Keratinocyte (primary cell): ENCODE results near the gene GPANK1. TPM values are rescaled to one million over a fixed set of nuclear protein-coding genes. Genes with fewer than 3 reads are reported as not detected.

Experiments used
- DNase-seq: peaks from one replicate; pipeline ENCODE4 v3.0.0-alpha.2; 2011; ENCODE audit warnings: low read depth, missing footprints, low spot score
- FAIRE-seq: peaks from 2 replicates; lab custom pipeline; 2011; peaks lifted over from hg19 to GRCh38; lab: Jason Lieb, UNC
- H2AFZ ChIP-seq: 2 replicates; pipeline ENCODE4 v1.6.0; 2012; ENCODE audit warnings: low read length, control low read depth, inconsistent platforms; ENCODE audit not compliant: control insufficient read depth
- H3K27ac ChIP-seq: 2 replicates; pipeline ENCODE4 v1.5.1; 2011; ENCODE audit warnings: low read length; ENCODE audit not compliant: control insufficient read depth, insufficient read depth
- H3K27me3 ChIP-seq: 3 replicates; pipeline ENCODE4 v1.6.0; 2011; ENCODE audit warnings: low read length; ENCODE audit not compliant: control insufficient read depth, insufficient read depth; ENCODE audit errors: extremely low read depth
- H3K36me3 ChIP-seq, 2 experiments: 2 replicates in 1 of 2; 3 replicates in 1 of 2; pipeline ENCODE4 v1.5.1; 2011; ENCODE audit warnings: low read length in 2 of 2, mild to moderate bottlenecking in 1 of 2; ENCODE audit not compliant: control insufficient read depth in 2 of 2, insufficient read depth in 2 of 2; ENCODE audit errors: extremely low read depth in 1 of 2
- H3K4me1 ChIP-seq: 3 replicates; pipeline ENCODE4 v1.5.1; 2011; ENCODE audit warnings: low read length; ENCODE audit not compliant: control insufficient read depth, insufficient read depth; ENCODE audit errors: extremely low read depth
- H3K4me2 ChIP-seq: 3 replicates; pipeline ENCODE4 v1.6.0; 2011; ENCODE audit warnings: low read depth, low read length; ENCODE audit not compliant: control insufficient read depth, insufficient read depth; ENCODE audit errors: extremely low read depth
- H3K4me3 ChIP-seq, 3 experiments: fragments of 200-600 bp in 1 of 3; sonication (generic) in 1 of 3; 2 replicates in 2 of 3; 3 replicates in 1 of 3; pipeline ENCODE4 v1.5.1; 2011 to 2016; ENCODE audit warnings: low read length in 3 of 3, mild to moderate bottlenecking in 3 of 3, control low read depth in 2 of 3, inconsistent platforms in 1 of 3, low read depth in 1 of 3, mixed read lengths in 1 of 3, mixed run types in 1 of 3, moderate library complexity in 1 of 3; ENCODE audit not compliant: control insufficient read depth in 2 of 3, insufficient read depth in 2 of 3; ENCODE audit errors: extremely low read depth in 1 of 3
- H3K79me2 ChIP-seq: 2 replicates; pipeline ENCODE4 v1.6.0; 2012; ENCODE audit warnings: low read length; ENCODE audit not compliant: control insufficient read depth, insufficient read depth
- H3K9ac ChIP-seq: 3 replicates; pipeline ENCODE4 v1.6.0; 2011; ENCODE audit warnings: low read length; ENCODE audit not compliant: control insufficient read depth, insufficient read depth; ENCODE audit errors: extremely low read depth
- H3K9me1 ChIP-seq: 3 replicates; pipeline ENCODE4 v1.6.0; 2011; ENCODE audit warnings: low read length; ENCODE audit not compliant: control insufficient read depth, insufficient read depth; ENCODE audit errors: extremely low read depth
- H3K9me3 ChIP-seq: 2 replicates; pipeline ENCODE4 v1.5.1; 2012; ENCODE audit warnings: low read depth, low read length; ENCODE audit not compliant: control insufficient read depth
- H4K20me1 ChIP-seq: 3 replicates; pipeline ENCODE4 v1.6.0; 2011; ENCODE audit warnings: low read length; ENCODE audit not compliant: control insufficient read depth, insufficient read depth; ENCODE audit errors: extremely low read depth
- EZH2 ChIP-seq: IDR thresholded peaks from one replicate; pipeline ENCODE4 v1.6.1; 2012; ENCODE audit warnings: inconsistent platforms, mild to moderate bottlenecking, low read length, moderate library complexity
- dilution Hi-C: fragments of 300-500 bp; cut with MboI; formaldehyde crosslinking; loops from one replicate; pipeline ENCODE4 v1.7.0; 2020; ENCODE audit warnings: low sequenced_read_pairs; ENCODE audit not compliant: extremely low pct_ligation_motif_present
- polyA plus RNA-seq, 5 experiments: library from polyadenylated mRNA; depleted of rRNA in 3 of 5; stranded (reverse) in 3 of 5; stranded (forward) in 1 of 5; unstranded in 1 of 5; fragments of >200 nt; gene quantifications; 1 replicate in 1 of 5; 2 replicates in 3 of 5; 3 replicates in 1 of 5; pipeline versions ENCODE4 v1.2.1 to v1.2.3, GENCODE V29; 2011 to 2012; ENCODE audit warnings: missing spikeins in 2 of 5, low read depth in 1 of 5, low replicate concordance in 1 of 5
- TF ChIP-seq, protein P1 (sequence below), 3 experiments: IDR thresholded peaks in 1 of 3; conservative IDR thresholded peaks in 1 of 3; optimal IDR thresholded peaks in 1 of 3; 2 replicates in 2 of 3; 3 replicates in 1 of 3; pipeline versions ENCODE3 to v1.5.1; 2011; ENCODE audit warnings: low read length in 3 of 3, mild to moderate bottlenecking in 3 of 3, moderate library complexity in 2 of 3, control low read depth in 1 of 3, inconsistent platforms in 1 of 3; ENCODE audit not compliant: insufficient read depth in 2 of 3; ENCODE audit errors: extremely low read depth in 1 of 3

The GPANK1 gene
- polyA plus RNA-seq, 1 donor (not counting 4 experiments of a cell fraction or from before 2014, with no cell fraction given): 10.0 TPM

GRCh38 chr6:31640612-31641011 is 24.2 kb downstream of the GPANK1 start:
- H3K36me3 ChIP-seq: peaks cover 54 to 58% of the 10 kb centered on the region in 2 experiments
- H3K9me3 ChIP-seq: no peaks in the 10 kb centered on the region
- no peak for FAIRE-seq
- H3K27ac ChIP-seq: no peak overlapping the region
- H3K4me1 ChIP-seq: no peaks in the 10 kb centered on the region
- no peak for DNase-seq
- H3K27me3 ChIP-seq: no peaks in the 10 kb centered on the region
- H3K4me3 ChIP-seq: no peak overlapping the region
- H3K4me2 ChIP-seq: no peak overlapping the region
- TF ChIP-seq, protein P1, sequence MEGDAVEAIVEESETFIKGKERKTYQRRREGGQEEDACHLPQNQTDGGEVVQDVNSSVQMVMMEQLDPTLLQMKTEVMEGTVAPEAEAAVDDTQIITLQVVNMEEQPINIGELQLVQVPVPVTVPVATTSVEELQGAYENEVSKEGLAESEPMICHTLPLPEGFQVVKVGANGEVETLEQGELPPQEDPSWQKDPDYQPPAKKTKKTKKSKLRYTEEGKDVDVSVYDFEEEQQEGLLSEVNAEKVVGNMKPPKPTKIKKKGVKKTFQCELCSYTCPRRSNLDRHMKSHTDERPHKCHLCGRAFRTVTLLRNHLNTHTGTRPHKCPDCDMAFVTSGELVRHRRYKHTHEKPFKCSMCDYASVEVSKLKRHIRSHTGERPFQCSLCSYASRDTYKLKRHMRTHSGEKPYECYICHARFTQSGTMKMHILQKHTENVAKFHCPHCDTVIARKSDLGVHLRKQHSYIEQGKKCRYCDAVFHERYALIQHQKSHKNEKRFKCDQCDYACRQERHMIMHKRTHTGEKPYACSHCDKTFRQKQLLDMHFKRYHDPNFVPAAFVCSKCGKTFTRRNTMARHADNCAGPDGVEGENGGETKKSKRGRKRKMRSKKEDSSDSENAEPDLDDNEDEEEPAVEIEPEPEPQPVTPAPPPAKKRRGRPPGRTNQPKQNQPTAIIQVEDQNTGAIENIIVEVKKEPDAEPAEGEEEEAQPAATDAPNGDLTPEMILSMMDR (optimal IDR thresholded peaks at IDR 0.05 in 1 of 3, IDR thresholded peaks at IDR 0.05 in 1 of 3, conservative IDR thresholded peaks at IDR 0.05 in 1 of 3; ENCODE audit: extremely low read depth in 1 of 3, insufficient read depth in 2 of 3, low read length in 3 of 3): no peak
- TF ChIP-seq EZH2: no peak
- no peaks in the 10 kb centered on the region for H4K20me1 ChIP-seq
- H3K79me2 ChIP-seq: no peaks in the 10 kb centered on the region
- dilution Hi-C loops: no loop called here
- H3K9ac ChIP-seq: no peak overlapping the region
- no peaks in the 10 kb centered on the region for H3K9me1 ChIP-seq
- H2AFZ ChIP-seq: no peak overlapping the region

GRCh38 chr6:31639449-31639861 is 25.3 kb downstream of the GPANK1 start:
- H3K4me3 ChIP-seq: no peak overlapping the region
- no peak for DNase-seq
- no peaks in the 10 kb centered on the region for H3K79me2 ChIP-seq
- no peaks in the 10 kb centered on the region for H3K4me1 ChIP-seq
- TF ChIP-seq EZH2: no peak
- TF ChIP-seq, protein P1 (optimal IDR thresholded peaks at IDR 0.05 in 1 of 3, IDR thresholded peaks at IDR 0.05 in 1 of 3, conservative IDR thresholded peaks at IDR 0.05 in 1 of 3; ENCODE audit: extremely low read depth in 1 of 3, insufficient read depth in 2 of 3, low read length in 3 of 3): no peak
- H4K20me1 ChIP-seq: no peaks in the 10 kb centered on the region
- H3K27me3 ChIP-seq: no peaks in the 10 kb centered on the region
- no peak overlapping the region for H3K4me2 ChIP-seq
- H3K9me3 ChIP-seq: no peaks in the 10 kb centered on the region
- no peaks in the 10 kb centered on the region for H3K9me1 ChIP-seq
- no peak for FAIRE-seq
- H3K9ac ChIP-seq: no peak overlapping the region
- H2AFZ ChIP-seq: no peak overlapping the region
- H3K27ac ChIP-seq: no peak overlapping the region
- dilution Hi-C loops: no loop called here
- peaks cover 55 to 59% of the 10 kb centered on the region in 2 experiments for H3K36me3 ChIP-seq
